ENCODE results near the gene SOX8.
"Not testable (repeated sequence)": the region's sequence is repeated elsewhere in the genome, so short reads cannot be mapped to it uniquely, and the experiment has no call there.

Gene SOX8

DNA sequence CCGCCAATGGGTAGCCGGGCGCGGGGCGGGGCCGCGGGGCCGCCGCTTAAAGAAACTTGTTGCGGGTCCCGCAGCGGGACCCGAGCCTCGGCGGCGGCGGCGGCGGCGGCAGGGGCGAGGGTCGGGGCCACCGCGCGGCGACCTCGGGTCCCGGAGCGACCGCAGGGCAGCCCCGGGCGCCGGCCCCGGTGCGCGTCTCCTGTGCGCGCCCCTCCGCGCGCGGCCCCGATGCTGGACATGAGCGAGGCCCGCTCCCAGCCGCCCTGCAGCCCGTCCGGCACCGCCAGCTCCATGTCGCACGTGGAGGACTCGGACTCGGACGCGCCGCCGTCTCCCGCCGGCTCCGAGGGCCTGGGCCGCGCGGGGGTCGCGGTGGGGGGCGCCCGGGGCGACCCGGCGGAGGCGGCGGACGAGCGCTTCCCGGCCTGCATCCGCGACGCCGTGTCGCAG is at the start of gene SOX8:
SOX8 (plus strand) TSS at position 76 of the 450 bp plus-strand sequence; CDS start at position 229, 153 bp downstream.
- DNase-seq (no peak), ATAC-seq (no peak)

DNA sequence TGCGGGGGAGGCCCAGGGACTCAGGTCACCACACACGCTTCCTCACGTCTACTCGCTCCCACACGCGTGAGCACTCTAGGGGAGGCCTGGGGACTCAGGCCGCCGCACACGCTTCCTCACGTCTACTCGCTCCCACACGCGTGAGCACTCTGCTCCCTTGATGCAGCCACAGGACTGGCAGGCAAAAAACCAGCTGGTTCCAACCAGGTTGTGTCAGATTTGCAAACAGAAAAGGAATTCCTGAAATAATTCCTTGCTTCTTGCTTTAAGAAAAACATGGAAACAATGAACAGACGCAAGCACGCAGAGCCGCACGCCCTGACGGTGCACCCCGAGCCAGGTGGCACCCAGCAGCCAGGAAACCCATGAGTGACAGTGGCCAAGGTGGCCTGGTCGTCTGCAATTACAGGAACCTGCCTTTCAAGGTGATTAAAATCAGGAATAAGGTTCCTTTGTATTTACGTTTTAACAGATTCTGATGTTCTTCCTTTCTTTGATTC is 48.7 kb upstream of the SOX8 start:
- no peak for ATAC-seq

DNA sequence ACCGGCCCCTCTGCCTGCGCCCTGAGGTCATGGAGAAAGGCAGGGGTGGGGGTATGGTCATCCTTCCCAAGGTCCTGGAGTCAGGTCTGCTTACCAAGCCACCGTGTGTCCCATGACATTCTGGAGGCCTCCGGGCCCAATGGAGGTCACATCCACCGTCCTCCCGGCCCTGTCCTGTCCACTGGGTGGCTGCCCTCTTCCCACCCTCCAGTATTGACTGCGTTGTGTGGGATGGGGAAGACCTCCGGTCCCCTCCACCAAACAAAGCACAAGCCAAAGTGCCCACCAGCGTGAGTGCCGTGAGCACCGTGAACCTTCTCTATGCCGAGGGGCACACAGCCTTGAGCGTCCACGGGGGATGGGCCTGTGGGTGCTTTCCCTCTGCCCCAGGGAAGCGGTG is 48.0 kb upstream of the SOX8 start:
- ATAC-seq (no peak), DNase-seq (no peak)

More for the DNA sequence above, 48.7 kb upstream of the SOX8 start:
- no peak for DNase-seq

DNA sequence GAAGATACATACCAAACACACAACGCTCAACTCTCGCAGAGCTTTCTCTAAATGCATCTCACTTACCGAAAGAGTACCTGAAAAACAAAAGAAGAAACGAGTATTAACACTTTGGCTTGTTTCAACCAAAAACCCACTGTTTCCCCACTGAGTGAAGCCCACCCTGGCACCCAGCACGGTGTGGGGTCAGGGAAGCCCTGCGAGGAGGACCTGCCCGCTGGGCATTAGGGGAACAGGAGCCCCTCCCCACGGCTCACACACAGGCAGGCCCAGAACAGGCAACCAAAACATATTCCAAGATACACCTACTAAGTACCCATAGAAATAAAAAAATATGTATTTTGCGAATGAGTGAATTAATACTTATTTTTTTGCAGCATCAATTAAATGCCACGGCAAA is 47.4 kb upstream of the SOX8 start:
- no peak for DNase-seq
- no peak for ATAC-seq

DNA sequence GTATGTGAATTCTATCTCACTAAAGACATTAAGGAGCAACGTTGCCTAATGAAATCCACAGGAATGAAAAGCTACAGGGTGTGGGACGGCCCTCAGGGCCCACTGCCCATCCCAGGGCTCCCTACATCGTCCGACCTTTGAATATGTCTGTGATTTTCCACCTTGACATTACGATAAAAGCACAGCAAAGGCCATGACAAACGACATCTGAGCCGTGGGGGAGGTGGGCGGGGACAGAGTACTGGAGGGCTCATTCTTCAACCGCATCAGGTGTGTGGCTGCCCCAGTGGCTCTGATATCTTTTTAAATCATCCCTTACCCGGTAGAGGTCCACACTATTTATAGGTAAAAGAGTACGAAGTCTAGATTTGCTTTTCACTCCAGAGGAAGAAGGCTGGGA is 45.9 kb upstream of the SOX8 start:
- no peak for ATAC-seq
- peak; percentile 49 for DNase-seq

DNA sequence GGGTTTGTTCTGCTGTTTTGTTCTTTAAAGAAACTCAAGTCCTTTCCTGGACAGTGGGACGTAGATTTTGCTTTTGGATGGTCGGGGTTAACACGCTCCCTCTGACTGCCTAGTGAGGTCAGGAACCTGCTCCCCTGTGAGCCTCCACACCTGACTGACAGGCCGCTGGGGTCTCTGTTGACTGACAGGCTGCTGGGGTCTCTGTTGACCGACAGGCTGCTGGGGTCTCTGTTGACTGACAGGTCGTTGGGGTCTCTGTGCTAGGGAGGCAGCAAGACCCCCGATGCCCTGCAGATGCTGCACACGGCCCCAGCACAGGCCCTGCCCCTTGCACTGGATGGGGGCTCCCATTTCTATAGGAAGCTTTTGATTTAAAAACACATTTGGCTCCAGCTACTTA is 44.3 kb upstream of the SOX8 start:
- DNase-seq (no peak), ATAC-seq (no peak)

DNA sequence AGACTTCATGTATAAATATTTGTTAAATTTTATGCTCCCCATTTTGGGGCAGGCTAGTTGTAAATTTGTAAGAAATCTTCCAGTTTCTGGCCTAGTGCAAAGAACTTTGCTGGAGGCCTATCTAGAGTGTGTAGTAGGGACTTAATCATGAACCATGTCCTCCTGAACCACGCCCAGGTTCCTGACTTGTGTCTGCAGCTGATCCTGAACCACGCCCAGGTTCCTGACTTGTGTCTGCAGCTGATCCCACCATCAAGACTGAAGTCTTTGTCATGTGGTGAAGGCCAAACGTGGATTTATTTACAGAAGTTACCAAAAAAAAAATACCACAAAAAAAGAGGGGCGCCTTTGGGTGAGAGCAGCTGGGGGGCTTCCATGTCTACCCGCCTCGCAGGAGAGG is 43.8 kb upstream of the SOX8 start:
- DNase-seq (no peak), ATAC-seq (no peak)

DNA sequence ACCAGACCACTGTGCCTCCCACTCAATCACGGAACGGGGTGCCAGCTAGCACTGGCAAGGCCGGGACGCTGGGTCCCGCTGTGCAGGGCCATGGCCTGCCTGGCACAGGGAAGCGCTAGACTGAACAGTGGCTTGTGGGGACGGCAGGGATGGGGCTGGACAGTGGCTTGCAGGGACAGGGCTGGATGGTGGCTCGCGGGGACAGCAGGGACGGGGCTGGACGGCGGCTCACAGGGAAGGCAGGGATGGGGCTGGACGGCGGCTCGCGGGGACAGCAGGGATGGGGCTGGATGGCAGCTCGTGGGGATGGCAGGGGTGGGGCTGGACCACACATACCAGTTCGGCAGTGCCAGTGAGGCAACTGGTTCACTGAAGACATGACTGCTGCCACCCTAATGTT is 43.4 kb upstream of the SOX8 start:
- no peak for ATAC-seq
- no peak for DNase-seq

DNA sequence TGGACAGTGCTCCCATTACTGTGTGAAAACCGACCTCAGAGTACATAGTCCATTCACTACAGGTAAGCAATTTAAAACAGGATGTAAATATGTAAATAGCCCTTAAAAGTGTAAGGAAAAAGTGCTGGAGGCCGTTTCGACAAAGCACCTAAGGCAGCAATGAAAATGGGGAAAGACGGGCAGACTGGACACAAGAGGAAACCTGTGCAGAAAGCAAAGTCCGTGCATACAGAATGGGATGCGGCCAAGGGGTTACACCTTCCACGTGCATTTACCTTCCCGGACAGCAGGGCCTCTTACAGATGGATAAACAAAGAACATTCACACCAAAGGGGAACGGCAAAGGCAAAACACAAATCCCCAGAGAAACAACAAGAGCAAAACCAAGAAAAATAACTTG is 42.8 kb upstream of the SOX8 start:
- ATAC-seq = no peak
- no peak for DNase-seq

DNA sequence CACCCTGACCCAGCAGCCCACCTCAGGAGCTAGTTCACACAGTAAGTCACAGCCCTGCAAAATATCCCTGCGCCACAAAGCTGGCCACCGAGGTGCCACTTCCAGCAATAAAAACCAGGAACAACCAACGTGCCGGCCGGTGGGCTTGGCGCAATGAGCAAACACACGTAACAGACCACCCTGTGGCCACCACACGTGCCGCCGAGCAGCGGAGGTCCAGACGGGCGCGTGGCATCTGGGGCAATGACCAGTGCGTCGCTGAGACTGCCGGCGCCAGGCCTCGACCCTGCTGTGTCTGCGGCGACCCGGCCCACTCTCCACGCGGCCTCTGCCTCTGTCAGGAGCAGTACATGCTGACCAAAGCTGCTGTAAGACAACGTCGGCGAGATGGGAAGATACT is 42.3 kb upstream of the SOX8 start:
- DNase-seq (no peak), ATAC-seq (no peak)

DNA sequence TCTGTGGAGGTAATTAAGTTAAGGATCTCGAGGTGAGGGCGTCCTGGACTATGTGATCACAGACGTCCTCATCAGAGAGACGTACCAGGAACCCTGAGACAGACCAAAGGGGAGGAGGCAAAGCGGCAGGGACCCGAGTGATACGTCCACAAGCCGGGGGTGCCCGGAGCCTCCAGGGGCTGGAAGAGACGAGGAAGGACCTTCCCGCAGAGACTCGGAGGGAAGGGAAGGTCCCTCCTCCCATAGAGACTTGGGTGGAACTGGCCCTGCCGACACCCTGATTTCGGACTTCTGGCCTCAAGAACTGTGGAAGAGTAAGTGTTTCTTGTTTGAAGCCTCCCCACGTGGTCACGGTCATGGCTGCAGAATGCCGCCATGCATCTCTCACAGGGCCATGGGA is 41.6 kb upstream of the SOX8 start:
- DNase-seq = no peak
- ATAC-seq = no peak

DNA sequence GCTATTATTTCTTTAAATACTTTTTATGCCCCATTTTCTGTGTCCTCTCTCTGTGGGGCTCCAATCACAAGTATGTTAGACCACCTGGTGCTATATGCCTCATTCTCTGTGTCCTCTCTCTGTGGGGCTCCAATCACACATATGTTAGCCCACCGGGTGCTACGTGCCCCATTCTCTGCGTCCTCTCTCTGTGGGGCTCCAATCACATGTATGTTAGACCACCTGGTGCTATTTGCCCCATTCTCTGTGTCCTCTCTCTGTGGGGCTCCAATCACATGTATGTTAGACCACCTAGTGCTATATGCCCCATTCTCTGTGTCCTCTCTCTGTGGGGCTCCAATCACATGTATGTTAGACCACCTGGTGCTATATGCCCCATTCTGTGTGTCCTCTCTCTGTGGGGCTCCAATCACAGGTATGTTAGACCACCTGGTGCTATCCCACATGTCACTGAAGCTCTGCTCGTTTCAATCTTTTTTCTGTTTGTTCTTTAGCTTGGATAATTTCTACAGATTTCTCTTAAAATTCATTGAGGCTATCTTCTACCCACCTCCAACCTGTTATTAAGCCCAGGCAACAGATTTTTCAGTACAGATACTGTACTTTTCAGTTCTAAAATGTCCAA is 39.0 kb upstream of the SOX8 start:
- DNase-seq (no peak), ATAC-seq (no peak)

DNA sequence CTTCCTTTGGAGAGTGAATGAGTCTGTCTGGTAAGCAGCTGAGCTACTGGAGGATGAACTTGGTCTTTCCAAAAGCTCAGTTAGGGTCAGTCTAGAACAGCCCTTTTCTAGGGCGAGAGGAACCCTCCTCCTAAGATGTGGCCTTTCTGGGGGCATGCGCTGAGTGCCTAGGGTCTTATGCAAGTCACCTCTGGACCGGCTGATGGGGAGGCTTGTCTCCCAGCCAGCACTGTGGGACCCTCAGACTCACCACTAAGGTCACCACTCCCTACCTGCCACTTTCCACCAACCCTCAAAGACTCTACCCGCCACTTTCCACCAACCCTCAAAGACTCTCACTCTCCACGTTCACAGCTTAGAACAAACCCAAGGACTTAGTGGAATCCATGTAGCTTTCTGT is 37.6 kb upstream of the SOX8 start:
- no peak for ATAC-seq

DNA sequence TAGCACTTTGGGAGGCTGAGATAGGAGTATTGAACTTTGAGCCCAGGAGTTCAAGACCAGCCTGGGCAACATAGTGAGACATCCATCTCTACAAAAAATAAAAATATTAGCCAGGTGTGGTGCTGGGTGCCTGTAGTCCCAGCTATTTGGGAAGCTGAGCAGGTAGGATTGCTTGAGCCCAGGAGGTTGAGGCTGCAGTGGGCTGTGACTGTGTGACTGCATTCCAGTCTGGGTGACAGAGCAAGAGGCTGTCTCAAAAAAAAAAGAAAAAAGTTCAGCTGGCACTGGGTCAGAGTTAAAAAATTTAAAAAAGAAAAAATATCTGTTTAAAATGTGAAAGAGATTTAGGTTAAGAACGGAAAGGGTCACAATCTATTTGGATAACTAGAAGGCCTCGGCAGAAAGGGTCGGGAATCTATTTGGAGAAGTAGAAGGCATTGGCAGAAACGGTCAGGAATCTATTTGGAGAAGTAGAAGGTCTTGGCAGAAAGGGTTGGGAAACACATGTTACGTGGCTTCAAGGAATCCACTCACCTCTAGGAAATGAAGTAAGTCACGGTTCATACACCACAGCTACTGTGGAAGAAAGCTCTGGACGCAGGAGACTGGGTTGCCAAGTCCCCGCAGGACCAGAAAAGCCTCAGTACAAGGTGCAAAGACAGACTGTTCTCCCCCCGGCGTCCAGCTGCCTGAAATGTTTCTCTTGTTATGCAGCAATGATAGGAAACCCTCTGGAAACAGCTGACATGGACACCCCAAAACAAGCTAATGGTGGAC is 36.1 kb upstream of the SOX8 start:
- ATAC-seq = no peak
- no peak for DNase-seq

More for the DNA sequence above, 37.6 kb upstream of the SOX8 start:
- DNase-seq = no peak

DNA sequence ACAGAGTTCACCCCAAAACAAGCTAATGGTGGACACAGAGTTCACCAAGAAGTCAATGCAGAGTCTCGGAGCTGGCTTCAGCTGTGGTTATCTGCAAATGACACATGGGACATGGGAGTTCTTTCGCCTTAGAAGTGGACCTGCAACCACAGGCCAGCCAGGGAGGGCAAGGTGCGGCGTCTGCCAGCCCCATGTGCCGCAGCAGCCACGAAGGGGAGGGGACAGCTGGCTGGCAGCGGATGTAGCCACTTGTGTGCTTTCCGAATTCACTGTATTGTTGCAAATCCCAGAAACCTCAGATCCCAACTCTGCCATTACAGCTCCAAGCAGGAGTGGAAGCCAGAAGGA is 35.5 kb upstream of the SOX8 start:
- ATAC-seq (no peak), DNase-seq (no peak)

DNA sequence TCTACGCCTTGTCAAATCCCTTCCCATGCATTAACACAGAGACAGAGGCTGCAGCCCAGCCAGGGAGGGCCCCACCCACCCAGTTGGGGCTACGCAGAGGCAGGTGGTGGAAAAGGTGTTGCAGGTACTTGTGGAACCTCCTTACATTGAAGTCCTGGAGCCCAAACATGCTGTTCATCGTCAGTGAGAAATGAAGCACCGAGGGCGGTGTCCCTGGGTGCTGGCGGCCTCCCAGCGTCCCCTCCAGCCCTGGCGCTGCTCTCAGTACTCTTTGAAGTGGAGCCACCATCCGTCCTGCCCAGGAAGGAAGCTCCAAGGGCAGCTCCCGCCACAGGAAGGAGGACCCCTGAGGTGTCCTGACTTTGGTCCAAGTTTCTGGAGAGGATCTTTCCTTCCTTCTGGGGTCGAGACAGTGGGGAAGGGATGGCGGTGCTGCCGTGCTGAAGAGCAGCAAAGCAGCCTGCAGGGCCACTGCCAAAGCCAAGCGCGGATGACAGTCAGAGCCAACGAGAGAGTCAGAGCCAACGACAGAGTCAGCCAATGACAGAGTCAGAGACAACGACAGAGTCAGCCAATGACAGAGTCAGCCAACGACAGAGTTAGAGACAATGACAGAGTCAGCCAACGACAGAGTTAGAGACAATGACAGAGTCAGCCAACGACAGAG is 34.2 kb upstream of the SOX8 start:
- DNase-seq (no peak), ATAC-seq (no peak)

DNA sequence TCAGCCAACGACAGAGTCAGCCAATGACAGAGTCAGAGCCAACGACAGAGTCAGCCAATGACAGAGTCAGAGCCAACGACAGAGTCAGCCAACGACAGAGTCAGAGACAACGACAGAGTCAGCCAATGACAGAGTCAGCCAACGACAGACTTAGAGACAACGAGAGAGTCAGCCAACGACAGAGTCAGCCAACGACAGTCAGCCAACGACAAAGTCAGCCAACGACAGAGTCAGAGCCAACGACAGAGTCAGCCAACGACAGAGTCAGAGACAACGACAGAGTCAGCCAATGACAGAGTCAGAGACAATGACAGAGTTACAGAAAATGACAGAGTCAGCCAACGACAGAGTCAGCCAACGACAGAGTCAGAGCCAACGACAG is 33.7 kb upstream of the SOX8 start:
- ATAC-seq, DNase-seq: not testable (repeated sequence)

DNA sequence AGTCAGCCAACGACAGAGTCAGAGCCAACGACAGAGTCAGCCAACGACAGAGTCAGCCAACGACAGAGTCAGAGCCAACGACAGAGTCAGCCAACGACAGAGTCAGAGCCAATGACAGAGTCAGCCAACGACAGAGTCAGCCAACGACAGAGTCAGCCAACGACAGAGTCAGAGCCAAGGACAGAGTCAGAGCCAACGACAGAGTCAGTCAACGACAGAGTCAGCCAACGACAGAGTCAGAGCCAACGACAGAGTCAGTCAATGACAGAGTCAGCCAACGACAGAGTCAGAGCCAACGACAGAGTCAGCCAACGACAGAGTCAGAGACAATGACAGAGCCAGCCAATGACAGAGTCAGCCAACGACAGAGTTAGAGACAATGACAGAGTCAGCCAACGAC is 32.8 kb upstream of the SOX8 start:
- not testable (repeated sequence) for DNase-seq, ATAC-seq

DNA sequence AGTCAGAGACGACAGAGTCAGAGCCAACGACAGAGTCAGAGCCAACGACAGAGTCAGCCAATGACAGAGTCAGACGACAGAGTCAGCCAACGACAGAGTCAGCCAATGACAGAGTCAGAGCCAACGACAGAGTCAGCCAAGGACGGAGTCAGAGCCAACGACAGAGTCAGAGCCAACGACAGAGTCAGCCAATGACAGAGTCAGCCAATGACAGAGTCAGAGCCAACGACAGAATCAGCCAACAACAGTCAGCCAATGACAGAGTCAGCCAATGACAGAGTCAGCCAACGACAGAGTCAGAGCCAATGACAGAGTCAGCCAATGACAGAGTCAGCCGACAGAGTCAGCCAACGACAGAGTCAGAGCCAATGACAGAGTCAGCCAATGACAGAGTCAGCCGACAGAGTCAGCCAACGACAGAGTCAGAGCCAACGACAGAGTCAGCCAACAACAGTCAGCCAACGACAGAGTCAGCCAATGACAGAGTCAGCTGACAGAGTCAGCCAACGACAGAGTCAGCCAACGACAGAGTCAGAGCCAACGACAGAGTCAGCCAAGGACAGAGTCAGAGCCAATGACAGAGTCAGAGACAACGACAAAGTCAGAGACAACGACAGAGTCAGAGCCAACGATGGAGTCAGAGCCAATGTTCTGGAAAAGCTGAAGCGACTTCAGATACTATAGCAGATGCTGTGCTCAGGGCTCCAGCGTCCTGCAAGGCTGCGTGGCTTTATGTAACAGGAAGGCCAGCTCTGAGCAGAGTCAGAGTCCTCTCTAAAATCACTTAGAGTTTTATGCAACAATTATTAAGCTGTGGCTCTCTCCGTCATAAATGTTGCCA is 30.6 kb upstream of the SOX8 start:
- ATAC-seq, DNase-seq: not testable (repeated sequence)

DNA sequence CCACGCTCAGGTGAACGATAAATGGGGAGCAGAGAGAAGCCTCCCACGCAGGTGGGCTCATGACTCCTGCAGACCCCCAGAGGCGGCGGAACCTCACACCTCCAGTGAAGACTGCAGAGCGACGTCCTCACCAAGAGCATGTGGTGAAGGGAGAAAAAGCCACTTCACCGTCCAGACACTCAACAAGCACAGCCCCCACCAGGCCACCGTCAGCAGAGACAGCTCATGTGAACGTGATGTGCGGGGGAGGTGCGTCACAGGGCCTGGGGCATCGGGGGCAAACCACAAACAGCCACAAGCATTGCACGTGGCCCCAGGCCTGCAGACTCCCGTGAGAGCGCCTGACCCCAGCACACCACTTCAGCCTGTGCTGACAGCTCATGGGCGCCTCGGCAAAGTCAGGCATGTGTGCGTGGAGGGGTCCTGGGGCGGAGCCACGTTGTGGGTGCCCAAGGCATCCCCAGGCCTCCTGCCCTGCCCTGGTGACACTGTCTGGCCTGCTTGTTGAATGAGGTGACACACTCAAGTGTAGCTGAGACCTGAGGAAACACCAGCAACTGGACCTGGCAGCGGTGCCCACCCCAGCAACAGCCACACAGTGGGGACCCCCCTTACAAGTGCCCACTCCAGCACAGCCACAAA is 29.8 kb upstream of the SOX8 start:
- DNase-seq = no peak
- ATAC-seq = no peak

DNA sequence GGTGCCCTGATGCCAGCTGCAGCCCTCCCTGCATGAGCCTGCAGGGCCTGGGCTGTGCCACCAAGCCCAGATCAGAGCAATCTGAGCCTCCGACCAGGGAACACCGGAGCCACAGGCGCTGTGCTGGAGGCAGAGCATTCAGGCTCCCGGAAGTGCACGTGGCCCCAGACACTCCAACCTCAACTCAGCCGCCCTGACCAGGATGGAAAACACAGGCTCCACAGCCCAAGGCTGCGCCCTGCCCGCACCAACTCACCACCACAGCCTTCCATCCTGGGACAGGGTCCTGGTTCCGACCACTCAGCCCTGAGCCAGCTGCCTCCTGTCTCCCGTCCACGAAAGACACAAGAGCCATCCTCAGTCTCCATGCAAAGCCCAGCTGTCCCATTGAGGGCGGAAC is 29.2 kb upstream of the SOX8 start:
- no peak for ATAC-seq

DNA sequence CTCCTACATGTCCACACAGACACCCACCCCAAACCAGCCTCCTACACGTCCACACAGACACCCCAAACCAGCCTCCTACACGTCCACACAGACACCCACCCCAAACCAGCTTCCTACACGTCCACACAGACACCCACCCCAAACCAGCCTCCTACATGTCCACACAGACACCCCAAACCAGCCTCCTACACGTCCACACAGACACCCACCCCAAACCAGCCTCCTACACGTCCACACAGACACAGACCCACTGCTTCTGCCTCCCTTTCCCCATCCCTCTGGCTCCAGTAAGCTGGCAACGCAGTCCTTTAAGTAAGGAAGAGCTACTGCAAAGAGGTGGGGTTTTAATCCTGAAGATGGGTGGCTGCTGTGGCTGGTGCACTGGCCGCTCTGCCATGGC is 27.8 kb upstream of the SOX8 start:
- DNase-seq, ATAC-seq: not testable (repeated sequence)

More for the DNA sequence above, 29.2 kb upstream of the SOX8 start:
- no peak for DNase-seq

Data from stimulated activated naive CD8-positive, alpha-beta T cell treated with anti-CD3 and anti-CD28 coated beads, Interleukin-15, Interleukin-2, amounts not matched to agents 100 U/mL and 50 U/mL, for 24 hours (primary cell).